NCI-H2227 treated with DMSO at 0.1 percent for 48 hours (cell line): ENCODE data around the gene DLST.

Experiments
- DNase-seq: peaks from one replicate; lab custom pipeline; 2025; lab: John Stamatoyannopoulos, UW

Gene DLST

GRCh38 chr14:74860899-74861733 is 20.6 kb upstream of the DLST start:
- DNase-seq: peak; percentile 82

DNA sequence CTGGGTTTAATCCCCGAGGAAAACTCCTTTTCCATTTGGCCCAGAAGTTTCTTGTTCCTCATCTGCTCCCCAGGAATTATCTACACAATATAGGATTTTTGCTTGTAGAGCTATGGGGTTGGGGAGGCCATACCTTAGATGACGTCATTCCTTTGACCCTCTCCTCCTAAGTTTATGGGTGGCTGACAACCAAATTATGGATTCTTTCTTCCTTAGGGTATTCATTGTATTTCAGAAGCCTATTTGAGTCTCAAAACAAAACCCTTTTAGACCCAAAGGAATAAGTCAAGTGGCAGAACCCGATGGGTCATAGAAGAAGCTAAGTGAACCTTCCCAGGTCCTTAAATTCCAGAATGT is 20.0 kb upstream of the DLST start:
- no peak for DNase-seq

DNA sequence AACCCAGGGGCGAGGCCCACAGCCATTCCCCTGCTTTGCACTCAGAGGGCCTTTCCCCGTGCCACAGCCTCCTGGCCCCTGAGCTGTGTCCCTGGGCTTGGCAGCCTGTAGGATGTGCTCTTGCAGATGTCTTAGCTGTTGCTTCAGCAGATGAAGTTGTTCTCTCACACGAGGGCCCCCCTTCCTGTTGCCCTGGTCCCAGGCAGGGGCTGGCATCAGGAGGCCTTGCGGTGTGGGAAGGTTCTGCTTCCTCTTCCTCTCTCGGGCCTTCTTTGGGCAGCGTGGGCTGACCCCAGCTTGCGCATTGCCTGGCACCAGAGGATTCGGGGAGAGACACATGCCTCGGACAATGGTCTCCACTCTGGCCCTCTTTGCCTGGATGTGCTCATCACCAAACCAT is 18.4 kb upstream of the DLST start:
- no peak for DNase-seq

- DNase-seq: no peak
Measured at GRCh38 chr14:74864198-74864597, 17.5 kb upstream of the DLST start.

GRCh38 chr14:74865156-74865555 is 16.6 kb upstream of the DLST start:
- DNase-seq: no peak

GRCh38 chr14:74866708-74867389 is 14.9 kb upstream of the DLST start:
- DNase-seq: no peak

- no peak for DNase-seq
Measured at GRCh38 chr14:74867673-74868072, 14.0 kb upstream of the DLST start.

DNA sequence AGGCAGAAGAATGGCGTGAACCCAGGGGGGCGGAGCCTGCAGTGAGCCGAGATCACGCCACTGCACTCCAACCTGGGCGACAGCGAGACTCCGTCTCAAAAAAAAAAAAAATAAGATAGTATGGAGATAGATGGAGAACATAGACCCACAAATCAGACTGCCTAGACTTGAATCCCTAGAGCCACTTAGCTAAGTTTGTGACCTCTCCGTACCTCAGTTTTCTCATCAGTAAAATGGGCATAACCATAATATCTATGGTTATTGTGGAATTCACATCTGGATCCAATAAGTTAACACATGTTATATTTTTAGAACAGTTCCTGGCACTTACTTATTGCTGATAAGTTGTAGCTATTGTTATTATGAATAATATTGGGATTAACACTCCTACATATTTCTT is 13.0 kb upstream of the DLST start:
- DNase-seq: no peak

- DNase-seq: no peak
Measured at GRCh38 chr14:74871819-74872218, 9.9 kb upstream of the DLST start.

DNA sequence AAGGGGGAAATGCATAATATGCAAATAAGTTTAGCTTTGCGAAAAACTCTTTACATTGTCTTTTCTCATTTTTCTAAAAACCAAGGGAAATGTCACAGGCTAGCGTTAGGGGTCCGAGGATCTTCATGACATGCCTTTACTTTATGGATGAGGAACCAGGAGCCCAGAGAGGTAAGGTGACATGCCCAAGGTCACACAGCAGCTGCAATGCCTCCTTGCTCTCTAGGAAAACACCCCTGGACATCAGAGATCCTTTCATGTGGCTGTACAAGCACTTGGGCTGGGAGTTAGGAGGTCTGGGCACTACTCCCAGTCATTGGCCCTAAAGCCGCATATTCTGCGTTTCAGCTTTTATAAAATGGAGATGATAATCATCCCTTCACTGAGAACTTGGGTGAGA is 6.5 kb upstream of the DLST start:
- no peak for DNase-seq

DNA sequence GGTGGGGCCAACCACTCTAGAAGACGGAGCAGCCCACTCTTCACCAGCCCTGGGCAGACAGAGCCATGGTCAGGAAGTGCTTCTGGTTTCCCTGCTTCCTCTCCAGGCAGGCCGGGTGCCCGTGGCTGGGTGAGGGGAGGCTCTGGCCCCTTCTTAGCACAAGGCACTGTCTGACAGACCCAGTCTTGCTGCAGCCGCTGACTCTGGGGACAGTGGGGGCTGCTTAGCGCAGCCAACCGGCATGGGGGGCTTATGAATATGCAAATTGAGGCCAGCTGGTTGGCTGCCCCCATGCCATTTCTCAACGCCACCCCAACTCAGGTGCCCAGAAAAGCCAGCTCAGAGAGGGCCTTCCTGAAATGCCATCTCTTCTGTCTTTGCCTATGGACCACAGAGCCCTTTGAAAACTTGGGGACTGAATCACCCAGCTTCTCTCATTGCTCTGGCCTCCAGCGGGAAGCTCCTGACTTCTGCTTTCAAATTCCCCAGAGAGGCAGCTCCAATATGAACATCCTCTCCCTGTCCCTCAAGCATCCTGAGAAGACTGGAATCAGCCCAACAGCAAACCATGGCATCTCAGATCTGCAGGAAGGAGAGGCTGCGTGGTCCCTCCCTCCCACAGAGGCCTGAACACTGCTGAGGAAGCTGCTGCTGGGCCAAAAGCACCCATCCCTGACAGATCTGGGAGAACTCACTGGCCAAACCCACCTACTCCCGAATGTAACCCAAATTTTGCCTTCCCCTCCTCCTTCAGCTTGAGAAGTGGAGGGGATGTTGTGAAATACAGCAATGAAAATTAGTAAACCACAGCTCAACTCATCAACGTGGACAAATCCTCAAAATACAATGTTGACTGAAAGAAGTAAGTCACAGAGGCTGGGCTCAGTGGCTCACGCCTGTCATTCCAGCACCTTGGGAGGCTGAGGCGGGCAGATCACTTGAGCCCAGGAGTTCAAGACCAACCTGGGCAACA is 5.5 kb upstream of the DLST start, which contains the start of gene PROX2:
Gene PROX2, minus strand, starts transcription at position 205 of the 973 bp plus-strand sequence. CDS start 12,311 bp downstream, outside the sequence.
- no peak for DNase-seq

GRCh38 chr14:74879427-74880182 is 2.1 kb upstream of the DLST start:
- DNase-seq: no peak

- no peak for DNase-seq
Measured at GRCh38 chr14:74882103-74882920, 596 bp downstream of the DLST start.

DNA sequence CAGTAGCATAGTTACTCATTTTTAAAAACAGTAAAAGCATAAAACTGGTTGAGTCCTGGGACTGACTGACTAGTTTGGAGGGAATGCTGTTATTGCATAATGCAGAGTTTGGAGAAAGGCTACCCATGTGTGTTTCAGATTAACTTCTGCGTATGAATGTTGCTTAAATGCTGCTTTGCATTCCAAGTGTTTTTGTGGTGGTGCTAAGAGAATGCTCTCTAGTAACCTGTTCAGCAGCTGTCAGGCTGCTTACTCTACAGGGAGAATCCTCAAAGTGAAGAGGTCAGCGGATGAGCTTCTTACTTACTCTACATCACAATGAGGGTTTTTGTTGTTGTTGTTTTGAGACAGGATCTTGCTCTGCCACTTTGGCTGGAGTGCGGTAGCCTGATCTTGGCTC is 4.3 kb downstream of the DLST start:
- DNase-seq: no peak

DNA sequence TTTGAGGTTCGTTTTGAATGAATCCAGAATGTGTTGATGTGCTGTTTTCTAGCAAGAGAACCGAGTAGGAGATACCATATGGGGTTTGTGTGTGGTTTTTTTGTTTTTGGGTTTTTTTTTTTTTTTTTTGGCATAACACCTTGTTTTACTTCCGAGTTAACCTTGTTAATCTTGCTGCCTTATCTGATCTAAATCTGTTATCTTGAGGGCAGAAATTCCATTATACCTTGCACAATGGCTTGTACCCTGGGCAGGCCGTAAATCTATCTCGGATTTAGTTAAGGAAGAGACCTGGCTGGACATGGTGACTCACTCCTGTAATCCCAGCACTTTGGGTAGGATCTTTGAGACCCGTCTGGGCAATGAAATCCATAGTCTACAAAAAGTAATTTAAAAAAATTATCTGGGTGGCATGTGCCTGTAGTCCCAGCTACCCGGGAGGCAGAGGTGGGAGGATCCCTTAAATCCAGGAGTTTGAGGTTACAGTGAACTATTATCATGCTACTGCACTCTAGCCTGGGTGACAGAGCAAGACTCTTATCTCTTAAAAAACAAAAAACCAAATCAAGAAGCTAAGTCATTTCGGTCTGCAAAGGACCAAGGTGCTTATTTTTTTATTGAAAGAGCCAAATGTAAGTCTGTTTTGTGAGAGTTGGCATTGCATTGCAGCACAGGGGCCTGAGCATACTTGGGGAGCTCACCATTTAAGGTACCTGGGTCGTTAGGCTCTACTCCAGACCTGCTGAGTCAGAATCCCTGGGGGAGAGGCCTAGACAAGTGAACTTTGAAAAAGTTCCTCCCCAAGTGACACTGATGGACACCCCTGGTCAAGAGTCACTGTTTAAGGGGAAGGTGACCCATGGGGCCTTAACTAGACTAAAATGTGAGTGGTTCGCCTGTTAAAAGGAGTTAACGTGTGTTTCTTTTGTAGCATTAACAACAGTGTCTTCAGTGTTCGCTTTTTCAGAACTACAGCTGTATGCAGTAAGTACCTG is 6.7 kb downstream of the DLST start:
- no peak for DNase-seq

GRCh38 chr14:74890262-74890661 is 8.5 kb downstream of the DLST start:
- no peak for DNase-seq

DNA sequence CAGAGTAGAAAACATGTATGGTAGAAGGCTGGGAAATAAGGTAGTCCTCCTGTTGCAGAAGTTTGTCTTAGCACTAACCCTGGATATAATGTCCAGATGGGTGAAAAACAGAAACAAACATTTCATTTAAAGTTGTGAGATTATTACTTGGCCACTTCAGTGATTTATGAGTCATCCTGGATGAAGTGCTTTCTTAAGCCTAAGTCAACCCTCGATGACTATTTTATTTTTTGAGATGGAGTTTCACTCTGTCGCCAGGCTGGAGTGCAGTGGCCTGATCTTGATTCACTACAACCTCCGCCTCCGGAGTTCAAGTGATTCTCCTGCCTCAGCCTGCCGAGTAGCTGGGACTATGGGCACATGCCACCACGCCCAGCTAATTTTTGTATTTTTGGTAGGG is 10.2 kb downstream of the DLST start:
- DNase-seq: no peak

GRCh38 chr14:74892745-74893144 is 11.0 kb downstream of the DLST start:
- DNase-seq: no peak

DNA sequence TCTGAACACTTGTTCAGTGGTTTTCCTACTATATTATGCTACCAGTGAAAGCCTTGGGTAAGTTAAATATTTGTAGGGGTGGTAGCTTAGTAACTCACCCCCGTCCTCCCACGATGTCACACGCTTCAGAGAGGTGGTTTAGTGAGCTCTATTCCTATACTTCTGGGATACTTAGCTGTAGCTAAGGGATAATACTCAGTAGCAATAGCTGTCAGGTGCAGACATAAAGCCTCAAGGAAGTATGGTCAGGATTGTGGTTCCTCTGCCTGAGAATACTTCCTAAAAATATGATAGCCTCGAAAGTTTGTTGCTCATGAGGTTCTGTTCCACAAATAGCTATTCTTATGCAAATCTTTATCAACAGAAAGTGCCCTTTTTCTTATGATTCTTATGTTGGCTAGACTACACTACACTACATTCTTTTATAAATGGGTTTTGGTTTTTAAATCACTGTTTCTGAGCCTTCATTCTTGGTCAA is 11.9 kb downstream of the DLST start:
- DNase-seq: no peak
